HepG2 (cell line): Measurements from ENCODE around the gene LEPROT. TPM values are rescaled to one million over a fixed set of nuclear protein-coding genes. Genes with fewer than 3 reads are reported as not detected.

Experiments used
- FOXA1 ChIP-seq, 2 experiments: fragments of 450-650 bp in 1 of 2; sonication (generic) in 1 of 2; formaldehyde crosslinking in 1 of 2; IDR thresholded peaks; 2 replicates each; pipeline versions ENCODE4 v1.4.0 to v1.6.1; 2016 to 2020; ENCODE audit warnings: missing genetic modification reagents in 1 of 2
- FOXJ3 ChIP-seq: sonication (generic); formaldehyde crosslinking; IDR thresholded peaks from 2 replicates; pipeline ENCODE4 v1.4.0; 2020; ENCODE audit warnings: missing genetic modification reagents, mild to moderate bottlenecking, borderline replicate concordance
- FOXM1 ChIP-seq: sonication (generic); formaldehyde crosslinking; IDR thresholded peaks from 2 replicates; pipeline ENCODE4 v1.5.0; 2020; ENCODE audit warnings: missing genetic modification reagents
- PCBP2 ChIP-seq: fragments of 200-400 bp; formaldehyde crosslinking; optimal IDR thresholded peaks from 2 replicates; pipeline ENCODE3; 2018; ENCODE audit warnings: low read length, low read depth; ENCODE audit not compliant: poor library complexity, severe bottlenecking
- RORA ChIP-seq: sonication (generic); formaldehyde crosslinking; IDR thresholded peaks from 2 replicates; pipeline ENCODE4 v1.5.0; 2020; ENCODE audit warnings: mild to moderate bottlenecking, missing genetic modification reagents, moderate library complexity
- ZBTB3 ChIP-seq: sonication (generic); formaldehyde crosslinking; IDR thresholded peaks from 2 replicates; pipeline ENCODE4 v1.4.0; 2020; ENCODE audit warnings: low read depth, mild to moderate bottlenecking, moderate library complexity, missing genetic modification reagents, borderline replicate concordance
- ZNF253 ChIP-seq: sonication (generic); formaldehyde crosslinking; IDR thresholded peaks from 2 replicates; pipeline ENCODE4 v1.8.0; 2022; ENCODE audit warnings: mild to moderate bottlenecking, missing genetic modification reagents, borderline replicate concordance
- ZNF761 ChIP-seq: sonication (generic); formaldehyde crosslinking; conservative IDR thresholded peaks from 2 replicates; pipeline ENCODE4 v1.4.0; 2020; ENCODE audit warnings: mild to moderate bottlenecking, missing genetic modification reagents
- polyA plus RNA-seq, 8 experiments: library from polyadenylated mRNA; depleted of rRNA in 3 of 8; stranded (reverse) in 7 of 8; unstranded in 1 of 8; fragments of >200 nt; fragmentation: Illumina TruSeq in 4 of 8; extraction: Trizol in 4 of 8; gene quantifications; 2 replicates each; pipeline versions ENCODE4 v1.2.1 to v1.2.3, GENCODE V29; 2011 to 2016; ENCODE audit warnings: low read depth in 4 of 8, missing spikeins in 1 of 8, mixed read lengths in 1 of 8; ENCODE audit not compliant: insufficient read depth in 1 of 8
- total RNA-seq, 5 experiments: library from RNA; depleted of rRNA; stranded (reverse); fragments of >200 nt; fragmentation: Illumina TruSeq; extraction: Trizol; gene quantifications; 2 replicates each; pipeline ENCODE4 v1.2.3, GENCODE V29; 2016; ENCODE audit warnings: low read depth in 1 of 5
- TF ChIP-seq, protein P1 (sequence below): sonication (generic); formaldehyde crosslinking; IDR thresholded peaks from 2 replicates; pipeline ENCODE4 v1.4.0; 2020; ENCODE audit warnings: missing genetic modification reagents, borderline replicate concordance
- TF ChIP-seq, protein P2 (sequence below): sonication (generic); formaldehyde crosslinking; IDR thresholded peaks from 2 replicates; pipeline ENCODE4 v1.8.1; 2022; ENCODE audit warnings: low read depth, mild to moderate bottlenecking, missing genetic modification reagents
- TF ChIP-seq, protein P3 (sequence below): IDR thresholded peaks from 2 replicates; pipeline ENCODE4 v1.4.0; 2020; ENCODE audit warnings: mild to moderate bottlenecking, missing genetic modification reagents

Gene LEPROT
- total and polyA plus RNA-seq, 2 of the 13 experiments (the other 11 are each of a cell fraction or from before 2014, with no cell fraction given): 36.8 to 51.4 TPM

DNA sequence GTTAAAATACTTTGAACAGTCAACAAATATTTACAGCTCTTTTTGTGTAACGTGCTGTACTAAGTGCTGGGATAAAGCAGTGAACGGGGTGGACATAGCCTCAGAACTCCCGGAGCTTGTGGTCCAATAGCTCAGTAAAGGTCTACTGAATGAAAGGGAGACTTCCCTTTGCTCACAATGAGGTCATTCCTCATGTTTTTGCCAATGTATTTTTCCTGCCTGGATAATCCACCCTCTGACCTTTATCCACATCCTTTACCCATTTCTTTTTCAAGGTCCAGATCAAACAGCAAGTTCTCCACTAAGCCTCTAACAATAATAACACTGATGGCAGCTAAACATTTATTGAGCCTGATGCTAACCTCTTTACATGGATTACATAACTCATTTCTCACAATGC, 55.9 kb downstream of the LEPROT start (continued):
- TF ChIP-seq, protein P1, sequence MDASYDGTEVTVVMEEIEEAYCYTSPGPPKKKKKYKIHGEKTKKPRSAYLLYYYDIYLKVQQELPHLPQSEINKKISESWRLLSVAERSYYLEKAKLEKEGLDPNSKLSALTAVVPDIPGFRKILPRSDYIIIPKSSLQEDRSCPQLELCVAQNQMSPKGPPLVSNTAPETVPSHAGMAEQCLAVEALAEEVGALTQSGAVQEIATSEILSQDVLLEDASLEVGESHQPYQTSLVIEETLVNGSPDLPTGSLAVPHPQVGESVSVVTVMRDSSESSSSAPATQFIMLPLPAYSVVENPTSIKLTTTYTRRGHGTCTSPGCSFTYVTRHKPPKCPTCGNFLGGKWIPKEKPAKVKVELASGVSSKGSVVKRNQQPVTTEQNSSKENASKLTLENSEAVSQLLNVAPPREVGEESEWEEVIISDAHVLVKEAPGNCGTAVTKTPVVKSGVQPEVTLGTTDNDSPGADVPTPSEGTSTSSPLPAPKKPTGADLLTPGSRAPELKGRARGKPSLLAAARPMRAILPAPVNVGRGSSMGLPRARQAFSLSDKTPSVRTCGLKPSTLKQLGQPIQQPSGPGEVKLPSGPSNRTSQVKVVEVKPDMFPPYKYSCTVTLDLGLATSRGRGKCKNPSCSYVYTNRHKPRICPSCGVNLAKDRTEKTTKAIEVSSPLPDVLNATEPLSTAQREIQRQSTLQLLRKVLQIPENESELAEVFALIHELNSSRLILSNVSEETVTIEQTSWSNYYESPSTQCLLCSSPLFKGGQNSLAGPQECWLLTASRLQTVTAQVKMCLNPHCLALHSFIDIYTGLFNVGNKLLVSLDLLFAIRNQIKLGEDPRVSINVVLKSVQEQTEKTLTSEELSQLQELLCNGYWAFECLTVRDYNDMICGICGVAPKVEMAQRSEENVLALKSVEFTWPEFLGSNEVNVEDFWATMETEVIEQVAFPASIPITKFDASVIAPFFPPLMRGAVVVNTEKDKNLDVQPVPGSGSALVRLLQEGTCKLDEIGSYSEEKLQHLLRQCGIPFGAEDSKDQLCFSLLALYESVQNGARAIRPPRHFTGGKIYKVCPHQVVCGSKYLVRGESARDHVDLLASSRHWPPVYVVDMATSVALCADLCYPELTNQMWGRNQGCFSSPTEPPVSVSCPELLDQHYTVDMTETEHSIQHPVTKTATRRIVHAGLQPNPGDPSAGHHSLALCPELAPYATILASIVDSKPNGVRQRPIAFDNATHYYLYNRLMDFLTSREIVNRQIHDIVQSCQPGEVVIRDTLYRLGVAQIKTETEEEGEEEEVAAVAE: no peak
- TF ChIP-seq, protein P2, sequence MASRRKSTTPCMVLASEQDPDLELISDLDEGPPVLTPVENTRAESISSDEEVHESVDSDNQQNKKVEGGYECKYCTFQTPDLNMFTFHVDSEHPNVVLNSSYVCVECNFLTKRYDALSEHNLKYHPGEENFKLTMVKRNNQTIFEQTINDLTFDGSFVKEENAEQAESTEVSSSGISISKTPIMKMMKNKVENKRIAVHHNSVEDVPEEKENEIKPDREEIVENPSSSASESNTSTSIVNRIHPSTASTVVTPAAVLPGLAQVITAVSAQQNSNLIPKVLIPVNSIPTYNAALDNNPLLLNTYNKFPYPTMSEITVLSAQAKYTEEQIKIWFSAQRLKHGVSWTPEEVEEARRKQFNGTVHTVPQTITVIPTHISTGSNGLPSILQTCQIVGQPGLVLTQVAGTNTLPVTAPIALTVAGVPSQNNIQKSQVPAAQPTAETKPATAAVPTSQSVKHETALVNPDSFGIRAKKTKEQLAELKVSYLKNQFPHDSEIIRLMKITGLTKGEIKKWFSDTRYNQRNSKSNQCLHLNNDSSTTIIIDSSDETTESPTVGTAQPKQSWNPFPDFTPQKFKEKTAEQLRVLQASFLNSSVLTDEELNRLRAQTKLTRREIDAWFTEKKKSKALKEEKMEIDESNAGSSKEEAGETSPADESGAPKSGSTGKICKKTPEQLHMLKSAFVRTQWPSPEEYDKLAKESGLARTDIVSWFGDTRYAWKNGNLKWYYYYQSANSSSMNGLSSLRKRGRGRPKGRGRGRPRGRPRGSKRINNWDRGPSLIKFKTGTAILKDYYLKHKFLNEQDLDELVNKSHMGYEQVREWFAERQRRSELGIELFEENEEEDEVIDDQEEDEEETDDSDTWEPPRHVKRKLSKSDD (CRISPR knock-in tag): no peak
- TF ChIP-seq, protein P3, sequence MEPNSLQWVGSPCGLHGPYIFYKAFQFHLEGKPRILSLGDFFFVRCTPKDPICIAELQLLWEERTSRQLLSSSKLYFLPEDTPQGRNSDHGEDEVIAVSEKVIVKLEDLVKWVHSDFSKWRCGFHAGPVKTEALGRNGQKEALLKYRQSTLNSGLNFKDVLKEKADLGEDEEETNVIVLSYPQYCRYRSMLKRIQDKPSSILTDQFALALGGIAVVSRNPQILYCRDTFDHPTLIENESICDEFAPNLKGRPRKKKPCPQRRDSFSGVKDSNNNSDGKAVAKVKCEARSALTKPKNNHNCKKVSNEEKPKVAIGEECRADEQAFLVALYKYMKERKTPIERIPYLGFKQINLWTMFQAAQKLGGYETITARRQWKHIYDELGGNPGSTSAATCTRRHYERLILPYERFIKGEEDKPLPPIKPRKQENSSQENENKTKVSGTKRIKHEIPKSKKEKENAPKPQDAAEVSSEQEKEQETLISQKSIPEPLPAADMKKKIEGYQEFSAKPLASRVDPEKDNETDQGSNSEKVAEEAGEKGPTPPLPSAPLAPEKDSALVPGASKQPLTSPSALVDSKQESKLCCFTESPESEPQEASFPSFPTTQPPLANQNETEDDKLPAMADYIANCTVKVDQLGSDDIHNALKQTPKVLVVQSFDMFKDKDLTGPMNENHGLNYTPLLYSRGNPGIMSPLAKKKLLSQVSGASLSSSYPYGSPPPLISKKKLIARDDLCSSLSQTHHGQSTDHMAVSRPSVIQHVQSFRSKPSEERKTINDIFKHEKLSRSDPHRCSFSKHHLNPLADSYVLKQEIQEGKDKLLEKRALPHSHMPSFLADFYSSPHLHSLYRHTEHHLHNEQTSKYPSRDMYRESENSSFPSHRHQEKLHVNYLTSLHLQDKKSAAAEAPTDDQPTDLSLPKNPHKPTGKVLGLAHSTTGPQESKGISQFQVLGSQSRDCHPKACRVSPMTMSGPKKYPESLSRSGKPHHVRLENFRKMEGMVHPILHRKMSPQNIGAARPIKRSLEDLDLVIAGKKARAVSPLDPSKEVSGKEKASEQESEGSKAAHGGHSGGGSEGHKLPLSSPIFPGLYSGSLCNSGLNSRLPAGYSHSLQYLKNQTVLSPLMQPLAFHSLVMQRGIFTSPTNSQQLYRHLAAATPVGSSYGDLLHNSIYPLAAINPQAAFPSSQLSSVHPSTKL (CRISPR knock-in tag): peak; percentile 86
- no peak for TF ChIP-seq ZNF761 (CRISPR knock-in tag)
- no peak for TF ChIP-seq FOXJ3
- TF ChIP-seq RORA (CRISPR knock-in tag): no peak
- no peak for TF ChIP-seq FOXM1
- TF ChIP-seq ZBTB3 (CRISPR knock-in tag): no peak
- TF ChIP-seq FOXA1 (IDR thresholded peaks at IDR 0.05): no peak
- TF ChIP-seq FOXA1 (CRISPR knock-in tag; IDR thresholded peaks at IDR 0.05): no peak
- TF ChIP-seq ZNF253: no peak
- TF ChIP-seq PCBP2: no peak
